Measurements from ENCODE around the gene HADHB.
"Not testable (repeated sequence)": the region's sequence is repeated elsewhere in the genome, so short reads cannot be mapped to it uniquely, and the experiment has no call there.

HADHB gene

DNA sequence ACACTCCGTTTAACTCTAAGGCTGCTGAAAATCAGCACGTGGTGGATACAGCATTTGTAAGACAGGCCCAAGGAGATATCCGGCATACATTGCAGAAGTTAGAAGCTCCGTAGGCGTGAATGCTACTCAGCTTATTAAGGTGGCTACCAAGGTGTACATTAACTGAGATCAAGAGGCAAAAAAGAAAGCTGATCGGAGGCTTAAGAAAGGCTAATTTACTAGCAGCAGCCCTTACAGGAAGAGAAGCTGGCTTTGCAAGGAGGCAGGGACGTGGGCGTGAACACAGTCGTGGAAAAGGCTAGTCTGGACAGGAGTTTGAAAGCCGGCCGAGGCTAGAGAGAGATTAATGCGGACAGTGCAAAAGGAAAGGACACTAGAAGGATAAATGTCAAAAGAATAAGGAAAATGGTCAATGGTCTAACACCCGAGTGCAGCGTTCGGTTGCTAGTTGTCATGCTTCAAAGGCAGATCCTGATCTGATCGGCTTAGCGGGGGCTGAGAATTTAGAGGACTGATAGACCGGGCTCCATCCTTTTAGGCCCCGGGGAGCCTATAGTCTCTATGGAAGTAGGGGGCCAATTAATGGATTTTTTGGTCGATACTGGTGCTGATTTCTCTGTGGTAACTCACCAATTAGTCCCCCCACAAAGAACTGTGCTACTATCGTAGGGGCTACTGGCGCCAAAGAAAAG, 55.6 kb downstream of the HADHB start:
- no peak overlapping the region for H3K27ac Mint-ChIP-seq
- H3K27me3 Mint-ChIP-seq = no peaks in the 10 kb centered on the region
- no peak overlapping the region for H3K4me3 Mint-ChIP-seq
- H3K36me3 Mint-ChIP-seq = peaks cover 2% of the 10 kb centered on the region
- peaks cover 4% of the 10 kb centered on the region for H3K4me1 Mint-ChIP-seq
- no peaks in the 10 kb centered on the region for H3K9me3 Mint-ChIP-seq

GRCh38 chr2:26302846-26303245, 58.1 kb downstream of the HADHB start:
- peaks cover 2% of the 10 kb centered on the region for H3K36me3 Mint-ChIP-seq
- no peak overlapping the region for H3K4me3 Mint-ChIP-seq
- H3K9me3 Mint-ChIP-seq = no peaks in the 10 kb centered on the region
- H3K27me3 Mint-ChIP-seq = no peaks in the 10 kb centered on the region
- H3K4me1 Mint-ChIP-seq = peaks cover 4% of the 10 kb centered on the region
- H3K27ac Mint-ChIP-seq = no peak overlapping the region

DNA sequence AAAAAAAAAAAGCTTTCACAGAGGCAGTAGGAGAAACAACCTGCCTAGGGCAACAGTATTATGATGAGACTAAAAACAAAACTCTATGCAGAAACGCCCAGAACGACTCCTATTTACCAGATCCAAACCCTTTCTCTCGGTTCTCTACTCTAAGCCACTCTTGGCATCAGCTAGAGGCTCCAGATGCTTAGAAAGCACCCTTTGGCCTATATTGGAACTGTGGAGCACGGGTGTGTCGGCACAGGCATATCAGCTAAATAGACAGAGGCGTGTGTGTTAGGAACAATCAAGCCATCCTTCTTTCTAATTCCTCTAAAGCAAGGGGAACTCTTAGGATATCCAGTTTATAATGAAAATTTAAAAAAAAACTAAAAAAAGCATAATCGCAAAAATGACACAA, 60.4 kb downstream of the HADHB start:
- H3K4me1 Mint-ChIP-seq, H3K27me3 Mint-ChIP-seq, H3K36me3 Mint-ChIP-seq, H3K9me3 Mint-ChIP-seq, H3K4me3 Mint-ChIP-seq, H3K27ac Mint-ChIP-seq: not testable (repeated sequence)

DNA sequence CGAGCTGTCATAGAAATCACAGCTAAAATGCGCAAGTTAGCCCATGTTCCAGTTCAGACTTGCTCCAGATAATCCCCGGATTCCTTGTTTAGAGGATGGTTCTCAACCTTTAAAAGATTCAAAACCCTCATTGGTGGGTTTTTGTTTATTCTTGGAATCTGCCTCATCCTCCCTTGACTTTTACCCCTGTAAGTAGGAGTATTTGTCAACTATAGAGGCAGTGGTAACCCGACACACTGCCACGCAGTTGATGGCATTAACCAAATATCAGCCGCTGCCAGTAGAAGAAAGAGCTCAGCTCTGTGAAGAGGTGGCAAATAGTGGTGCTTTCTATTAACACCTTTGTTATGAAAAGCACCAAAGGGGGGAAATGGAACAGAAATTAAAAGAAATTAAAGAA, 60.8 kb downstream of the HADHB start:
- Mint-ChIP-seq H3K4me3 (no peak overlapping the region), H3K27ac (no peak overlapping the region), H3K27me3 (no peaks in the 10 kb centered on the region), H3K36me3 (peaks cover 3% of the 10 kb centered on the region), H3K4me1 (peaks cover 4% of the 10 kb centered on the region), H3K9me3 (no peaks in the 10 kb centered on the region)

- H3K36me3 Mint-ChIP-seq = peaks cover 4% of the 10 kb centered on the region
- no peaks in the 10 kb centered on the region for H3K4me1 Mint-ChIP-seq
- H3K4me3 Mint-ChIP-seq = no peak overlapping the region
- H3K27me3 Mint-ChIP-seq = no peaks in the 10 kb centered on the region
- no peaks in the 10 kb centered on the region for H3K9me3 Mint-ChIP-seq
- no peak overlapping the region for H3K27ac Mint-ChIP-seq
Observed at GRCh38 chr2:26309921-26310320, 65.2 kb downstream of the HADHB start.

GRCh38 chr2:26312471-26312870, 67.7 kb downstream of the HADHB start:
- Mint-ChIP-seq H3K9me3 (no peaks in the 10 kb centered on the region), H3K27ac (no peak overlapping the region), H3K27me3 (no peaks in the 10 kb centered on the region), H3K36me3 (peaks cover 4% of the 10 kb centered on the region), H3K4me3 (no peak overlapping the region), H3K4me1 (no peaks in the 10 kb centered on the region)

- H3K27me3 Mint-ChIP-seq = no peaks in the 10 kb centered on the region
- peaks cover 4% of the 10 kb centered on the region for H3K36me3 Mint-ChIP-seq
- no peaks in the 10 kb centered on the region for H3K9me3 Mint-ChIP-seq
- no peak overlapping the region for H3K27ac Mint-ChIP-seq
- H3K4me1 Mint-ChIP-seq = no peaks in the 10 kb centered on the region
- no peak overlapping the region for H3K4me3 Mint-ChIP-seq
Observed at GRCh38 chr2:26313446-26313845, 68.7 kb downstream of the HADHB start.

GRCh38 chr2:26314243-26314642, 69.5 kb downstream of the HADHB start:
- H3K27me3 Mint-ChIP-seq = no peaks in the 10 kb centered on the region
- H3K9me3 Mint-ChIP-seq = no peaks in the 10 kb centered on the region
- H3K4me3 Mint-ChIP-seq = no peak overlapping the region
- no peak overlapping the region for H3K27ac Mint-ChIP-seq
- peaks cover 3% of the 10 kb centered on the region for H3K36me3 Mint-ChIP-seq
- H3K4me1 Mint-ChIP-seq = no peaks in the 10 kb centered on the region

GRCh38 chr2:26316041-26316440, 71.3 kb downstream of the HADHB start:
- Mint-ChIP-seq H3K27ac (no peak overlapping the region), H3K4me1 (no peaks in the 10 kb centered on the region), H3K36me3 (peaks cover 1% of the 10 kb centered on the region), H3K4me3 (no peak overlapping the region), H3K27me3 (no peaks in the 10 kb centered on the region), H3K9me3 (no peaks in the 10 kb centered on the region)

DNA sequence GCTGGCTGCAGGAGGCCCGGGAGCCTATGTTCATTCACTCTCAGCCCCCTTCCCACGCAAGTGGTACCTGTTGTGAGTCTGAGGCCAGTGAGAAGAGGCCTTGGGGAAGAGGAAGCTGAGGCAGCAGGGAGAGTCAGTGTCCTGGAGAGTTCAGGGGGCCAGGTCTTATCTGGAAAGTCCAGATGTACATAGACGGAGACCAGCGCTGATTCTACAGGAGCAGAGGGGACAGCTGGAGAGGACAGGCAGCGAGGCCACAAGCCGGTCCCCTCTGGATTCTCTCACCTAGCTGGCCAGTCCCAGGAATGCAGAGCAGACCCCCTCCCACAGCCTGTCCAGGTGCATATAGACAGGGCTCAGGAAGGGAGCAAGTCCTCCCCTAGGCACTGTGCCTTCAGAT, 72.1 kb downstream of the HADHB start:
- H3K27me3 Mint-ChIP-seq = no peaks in the 10 kb centered on the region
- H3K27ac Mint-ChIP-seq = no peak overlapping the region

GRCh38 chr2:26317377-26318105, 72.8 kb downstream of the HADHB start:
- Mint-ChIP-seq H3K9me3 (no peaks in the 10 kb centered on the region), H3K4me1 (no peaks in the 10 kb centered on the region), H3K27ac (no peak overlapping the region), H3K36me3 (no peaks in the 10 kb centered on the region), H3K27me3 (no peaks in the 10 kb centered on the region), H3K4me3 (no peak overlapping the region)

More for the DNA sequence above, 72.1 kb downstream of the HADHB start:
- Mint-ChIP-seq H3K4me1 (no peaks in the 10 kb centered on the region), H3K36me3 (no peaks in the 10 kb centered on the region), H3K9me3 (no peaks in the 10 kb centered on the region), H3K4me3 (no peak overlapping the region)

DNA sequence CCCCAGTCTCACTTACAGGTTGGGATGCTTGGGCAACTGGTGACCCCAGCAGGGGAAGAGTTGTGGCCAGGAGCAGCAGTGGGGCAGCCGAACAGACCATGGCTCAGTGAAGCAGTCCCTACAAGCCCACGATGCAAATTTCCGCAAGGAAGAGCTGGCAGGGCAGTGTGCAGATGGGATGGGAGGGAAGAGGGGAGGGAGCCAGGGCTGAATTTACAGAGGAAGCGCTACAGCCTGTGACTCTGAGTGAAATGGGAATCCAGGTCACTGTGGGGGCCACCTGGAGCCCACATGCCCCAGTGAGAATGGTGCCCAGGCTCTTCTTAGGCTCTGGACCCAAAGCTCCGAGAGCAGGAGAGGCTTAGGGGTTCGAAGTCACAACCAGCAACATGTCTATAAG, 74.2 kb downstream of the HADHB start:
- H3K9me3 Mint-ChIP-seq = no peaks in the 10 kb centered on the region
- no peaks in the 10 kb centered on the region for H3K4me1 Mint-ChIP-seq
- no peaks in the 10 kb centered on the region for H3K36me3 Mint-ChIP-seq
- H3K4me3 Mint-ChIP-seq = no peak overlapping the region
- H3K27me3 Mint-ChIP-seq = no peaks in the 10 kb centered on the region
- H3K27ac Mint-ChIP-seq = no peak overlapping the region

DNA sequence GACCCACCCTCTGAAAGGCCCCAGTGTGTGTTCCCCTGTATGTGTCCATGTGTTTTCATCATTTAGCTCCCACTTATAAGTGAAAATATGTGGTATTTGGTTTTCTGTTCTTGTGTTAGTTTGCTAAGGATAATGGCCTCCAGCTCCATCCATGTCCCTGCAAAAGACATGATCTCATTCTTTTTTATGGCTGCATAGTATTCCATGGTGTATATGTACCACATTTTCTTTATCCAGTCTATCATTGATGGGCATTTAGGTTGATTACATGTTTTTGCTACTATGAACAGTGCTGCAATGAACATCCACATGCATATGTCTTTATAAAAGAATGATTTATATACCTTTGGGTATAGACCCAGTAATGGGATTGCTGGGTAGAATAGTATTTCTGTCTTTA, 79.7 kb downstream of the HADHB start:
- not testable (repeated sequence) for H3K36me3 Mint-ChIP-seq, H3K27ac Mint-ChIP-seq, H3K4me3 Mint-ChIP-seq, H3K4me1 Mint-ChIP-seq, H3K27me3 Mint-ChIP-seq, H3K9me3 Mint-ChIP-seq

DNA sequence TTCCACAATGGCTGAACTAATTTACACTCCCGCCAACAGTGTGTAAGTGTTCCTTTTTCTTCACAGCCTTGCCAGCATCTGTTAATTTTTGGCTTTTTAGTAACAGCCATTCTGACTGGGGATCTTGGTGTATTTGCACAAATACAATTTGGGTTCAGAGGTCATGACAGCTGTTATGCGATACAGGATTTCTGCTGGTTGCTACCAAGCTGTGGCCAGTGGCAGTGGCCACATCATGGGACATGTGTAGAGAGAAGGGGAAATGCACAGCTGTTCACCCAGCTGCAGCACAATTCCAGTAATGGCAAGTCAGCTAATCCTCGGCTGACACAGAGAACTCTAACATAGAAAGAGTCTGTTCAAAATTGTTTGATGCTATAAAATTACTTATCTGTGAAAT, 80.2 kb downstream of the HADHB start:
- Mint-ChIP-seq H3K27me3 (no peaks in the 10 kb centered on the region), H3K4me3 (no peak overlapping the region), H3K27ac (no peak overlapping the region), H3K9me3 (no peaks in the 10 kb centered on the region), H3K36me3 (no peaks in the 10 kb centered on the region), H3K4me1 (peaks cover 4% of the 10 kb centered on the region)

- no peaks in the 10 kb centered on the region for H3K27me3 Mint-ChIP-seq
- H3K9me3 Mint-ChIP-seq = no peaks in the 10 kb centered on the region
- peaks cover 9% of the 10 kb centered on the region for H3K4me1 Mint-ChIP-seq
- no peaks in the 10 kb centered on the region for H3K36me3 Mint-ChIP-seq
- H3K27ac Mint-ChIP-seq = no peak overlapping the region
- H3K4me3 Mint-ChIP-seq = no peak overlapping the region
Observed at GRCh38 chr2:26325851-26326250, 81.1 kb downstream of the HADHB start.

- Mint-ChIP-seq H3K4me3 (no peak overlapping the region), H3K36me3 (no peaks in the 10 kb centered on the region), H3K4me1 (peaks cover 9% of the 10 kb centered on the region), H3K27me3 (no peaks in the 10 kb centered on the region), H3K9me3 (no peaks in the 10 kb centered on the region), H3K27ac (no peak overlapping the region)
Observed at GRCh38 chr2:26326514-26326913, 81.8 kb downstream of the HADHB start.
